ENCODE data around the gene TMEM131. TPM values are rescaled to one million over a fixed set of nuclear protein-coding genes. Genes with fewer than 3 reads are reported as not detected.
"Not testable (repeated sequence)": the region's sequence is repeated elsewhere in the genome, so short reads cannot be mapped to it uniquely, and the experiment has no call there.

Gene TMEM131
- total and polyA plus RNA-seq, 10 of the 15 experiments (the other 5 are each of a cell fraction or from before 2014, with no cell fraction given): 6.0 to 48.2 (median 23.2) TPM

GRCh38 chr2:97712175-97712574, 283.6 kb downstream of the TMEM131 start:
- H3K27ac ChIP-seq (ENCODE audit: control insufficient read depth, insufficient read depth); BruUV-seq (replicated peaks); RAD21 ChIA-PET (ENCODE audit: unreplicated experiment); FAIRE-seq; H3K9me3 ChIP-seq (replicated peaks; ENCODE audit: control insufficient read depth, insufficient read depth, low read length); H4K20me1 ChIP-seq (ENCODE audit: control insufficient read depth, insufficient read depth); H3K4me1 ChIP-seq (ENCODE audit: control insufficient read depth, insufficient read depth, low read length); H3K27me3 ChIP-seq (replicated peaks in 1 of 2; ENCODE audit: control insufficient read depth in 2 of 2, insufficient read depth in 2 of 2, low read length in 1 of 2); H2AFZ ChIP-seq (ENCODE audit: control insufficient read depth, low read depth, low read length); H3K4me3 ChIP-seq; H3K36me3 ChIP-seq (ENCODE audit: control insufficient read depth in 2 of 2, insufficient read depth in 2 of 2, low read length in 1 of 2); H3K9ac ChIP-seq (ENCODE audit: control insufficient read depth, insufficient read depth, low read length); H3K4me2 ChIP-seq (ENCODE audit: control insufficient read depth, insufficient read depth); H3K79me2 ChIP-seq (ENCODE audit: control insufficient read depth, insufficient read depth, low read length); intact Hi-C loops (cut with micrococcal nuclease; ENCODE audit: unreplicated experiment); in situ Hi-C loops (cut with MboI); ATAC-seq; DNase-seq (ENCODE audit: low read depth, low spot score): not testable (repeated sequence)
- SMC1A ChIA-PET (ENCODE audit: uncharacterized antibody, unreplicated experiment): interaction anchor here (1.7 kb wide), 1 partner anchor 476 kb away, joined by 4 read pairs; no protein-coding TSS in a partner anchor
- 42% methylated on average over 9 of the region's 9 CpGs for WGBS (ENCODE audit: insufficient coverage, insufficient replicate concordance, low lambda C conversion rate, missing lambda C conversion rate)
- CTCF ChIA-PET: interaction anchor here (0.8 to 1.1 kb wide), 4 partner anchors 10 to 673 kb away, joined by 3 to 4 read pairs (median 4); no protein-coding TSS in a partner anchor
- POLR2A ChIA-PET: interaction anchor here (1.4 kb wide), 1 partner anchor 12 kb away, joined by 3 read pairs; no protein-coding TSS in a partner anchor

- no peak overlapping the region for H2AFZ ChIP-seq (ENCODE audit: control insufficient read depth, low read depth, low read length)
- in situ Hi-C loops (cut with MboI) (no loop called here), intact Hi-C loops (cut with micrococcal nuclease; ENCODE audit: unreplicated experiment) (no loop called here)
- ChIA-PET RAD21 (ENCODE audit: unreplicated experiment) (no interaction called here), SMC1A (ENCODE audit: uncharacterized antibody, unreplicated experiment) (interaction anchor here (1.7 kb wide), 1 partner anchor 477 kb away, joined by 4 read pairs; no protein-coding TSS in a partner anchor), POLR2A (interaction anchor here (1.4 kb wide), 1 partner anchor 11 kb away, joined by 3 read pairs; no protein-coding TSS in a partner anchor), CTCF (interaction anchor here (0.6 to 1.0 kb wide), 2 partner anchors 19 to 102 kb away, joined by 3 read pairs; no protein-coding TSS in a partner anchor)
- no peaks in the 10 kb centered on the region for H3K9me3 ChIP-seq (replicated peaks; ENCODE audit: control insufficient read depth, insufficient read depth, low read length)
- H3K9ac ChIP-seq (ENCODE audit: control insufficient read depth, insufficient read depth, low read length): no peak overlapping the region
- H3K27ac ChIP-seq (ENCODE audit: control insufficient read depth, insufficient read depth): no peak overlapping the region
- no peak for FAIRE-seq
- H4K20me1 ChIP-seq (ENCODE audit: control insufficient read depth, insufficient read depth): no peaks in the 10 kb centered on the region
- H3K36me3 ChIP-seq (ENCODE audit: control insufficient read depth in 2 of 2, insufficient read depth in 2 of 2, low read length in 1 of 2): no peaks in the 10 kb centered on the region
- H3K79me2 ChIP-seq (ENCODE audit: control insufficient read depth, insufficient read depth, low read length): no peaks in the 10 kb centered on the region
- no TSS peak for BruUV-seq (replicated peaks)
- H3K4me2 ChIP-seq (ENCODE audit: control insufficient read depth, insufficient read depth): no peak overlapping the region
- DNase-seq (ENCODE audit: low read depth, low spot score): no peak
- no peak overlapping the region for H3K4me3 ChIP-seq
- ATAC-seq: no peak
- TF ChIP-seq NFYB (IDR thresholded peaks at IDR 0.05; ENCODE audit: insufficient read depth, low read depth, low read length) (no peak), ATF3 (IDR thresholded peaks at IDR 0.05; ENCODE audit: borderline replicate concordance, extremely low read depth, low read depth, low read length) (no peak), TBL1XR1 (IDR thresholded peaks at IDR 0.05; ENCODE audit: low read depth, low read length) (no peak), KLF5 (IDR thresholded peaks at IDR 0.05; ENCODE audit: partially characterized antibody) (no peak), MTA2 (IDR thresholded peaks at IDR 0.05; ENCODE audit: low read depth) (no peak), POLR2AphosphoS2 (IDR thresholded peaks at IDR 0.05; ENCODE audit: low read depth, low read length) (no peak), IKZF1 (conservative IDR thresholded peaks at IDR 0.05) (no peak), STAT1 (conservative IDR thresholded peaks at IDR 0.05) (no peak)
- 0 out of 2 replicates have a peak, but pooled peaks cover 3% of the 10 kb centered on the region for H3K4me1 ChIP-seq (ENCODE audit: control insufficient read depth, insufficient read depth, low read length)
- 55% methylated on average over 6 of the region's 6 CpGs for WGBS (ENCODE audit: insufficient coverage, insufficient replicate concordance, low lambda C conversion rate, missing lambda C conversion rate)
- H3K27me3 ChIP-seq (replicated peaks in 1 of 2; ENCODE audit: control insufficient read depth in 2 of 2, insufficient read depth in 2 of 2, low read length in 1 of 2): no peaks in the 10 kb centered on the region
These were observed 284.4 kb downstream of the TMEM131 start for GRCh38 chr2:97711394-97711711.

Data from GM12878 (cell line).